Calu3 (cell line): ENCODE data around the gene SLC5A10. TPM values are rescaled to one million over a fixed set of nuclear protein-coding genes. Genes with fewer than 3 reads are reported as not detected.
A peak's percentile ranks its signal among the peaks of the same experiment; 100 is the strongest.

ENCODE experiments used
- BruUV-seq: library from RNA; stranded (reverse); fragments of 400-500 nt; replicated peaks from 2 replicates; lab custom pipeline; 2021; lab: Mats Ljungman, UMichigan
- CTCF ChIA-PET: fragments of 300-600 bp; sonication (Branson Sonifier 250); formaldehyde crosslinking; loops from one replicate; lab custom pipeline; 2022; ENCODE audit warnings: antibody characterized with exemption; lab: Charles Lee
- DNase-seq: peaks from one replicate; pipeline ENCODE4 v3.0.0; 2022
- H3K27ac Mint-ChIP-seq: one replicate; pipeline ENCODE4 v1.8.0; 2022; ENCODE audit warnings: mixed read lengths; ENCODE audit not compliant: unreplicated experiment
- H3K27me3 Mint-ChIP-seq: one replicate; pipeline ENCODE4 v1.8.0; 2022; ENCODE audit warnings: mixed read lengths; ENCODE audit not compliant: unreplicated experiment
- H3K36me3 Mint-ChIP-seq: one replicate; pipeline ENCODE4 v1.8.0; 2022; ENCODE audit warnings: mild to moderate bottlenecking, moderate library complexity, mixed read lengths; ENCODE audit not compliant: insufficient read depth, unreplicated experiment
- H3K4me1 Mint-ChIP-seq: one replicate; pipeline ENCODE4 v1.8.0; 2022; ENCODE audit warnings: mild to moderate bottlenecking, low read depth, mixed read lengths; ENCODE audit not compliant: unreplicated experiment
- H3K4me3 Mint-ChIP-seq: one replicate; pipeline ENCODE4 v1.8.0; 2022; ENCODE audit warnings: mild to moderate bottlenecking, low read depth, moderate library complexity, mixed read lengths; ENCODE audit not compliant: unreplicated experiment
- H3K9me3 Mint-ChIP-seq: one replicate; pipeline ENCODE4 v1.8.0; 2022; ENCODE audit warnings: low read depth, mixed read lengths; ENCODE audit not compliant: unreplicated experiment
- intact Hi-C: fragments of 100-400 bp; cut with micrococcal nuclease; formaldehyde crosslinking; loops from one replicate; pipeline ENCODE4 v1.10.0; 2022; ENCODE audit not compliant: unreplicated experiment
- total RNA-seq: library from RNA; stranded (reverse); gene quantifications from 2 replicates; pipeline ENCODE4 v1.2.3, GENCODE V29; 2022
- TF ChIP-seq, protein P1 (sequence below): fragments of 200-600 bp; IDR thresholded peaks from one replicate; pipeline ENCODE4 v1.8.0; 2022; ENCODE audit warnings: antibody characterized with exemption; ENCODE audit not compliant: unreplicated experiment

The SLC5A10 gene
- total RNA-seq, 1 experiment from 2014 or later: not detected

DNA sequence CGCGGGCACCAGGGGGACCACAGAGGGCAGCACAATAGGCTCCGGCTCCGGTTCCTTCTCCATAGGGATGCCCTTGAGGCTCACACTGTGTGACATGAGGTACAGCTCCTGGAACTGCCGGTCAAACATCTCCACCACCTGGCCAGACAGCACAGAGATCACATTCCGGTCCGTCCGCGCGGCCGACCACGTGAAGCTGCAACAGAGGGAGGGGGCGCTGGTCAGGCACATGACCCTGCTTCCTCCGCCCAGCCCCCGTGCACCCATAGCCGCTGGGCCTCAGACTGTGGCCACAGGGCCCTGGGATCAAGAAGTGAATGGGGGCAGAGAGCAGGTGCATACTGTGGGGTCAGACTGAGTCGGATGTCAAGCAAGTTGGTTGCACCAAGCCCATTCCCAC is 26.7 kb downstream of the SLC5A10 start:
- no peaks in the 10 kb centered on the region for H3K9me3 Mint-ChIP-seq
- CTCF ChIA-PET: no interaction called here
- H3K27me3 Mint-ChIP-seq: no peaks in the 10 kb centered on the region
- no peak for DNase-seq
- no TSS peak for BruUV-seq
- intact Hi-C loops: no loop called here
- no peak overlapping the region for H3K27ac Mint-ChIP-seq
- H3K36me3 Mint-ChIP-seq: peaks cover 28% of the 10 kb centered on the region
- no peak overlapping the region for H3K4me3 Mint-ChIP-seq
- peaks cover 8% of the 10 kb centered on the region for H3K4me1 Mint-ChIP-seq
- TF ChIP-seq, protein P1, sequence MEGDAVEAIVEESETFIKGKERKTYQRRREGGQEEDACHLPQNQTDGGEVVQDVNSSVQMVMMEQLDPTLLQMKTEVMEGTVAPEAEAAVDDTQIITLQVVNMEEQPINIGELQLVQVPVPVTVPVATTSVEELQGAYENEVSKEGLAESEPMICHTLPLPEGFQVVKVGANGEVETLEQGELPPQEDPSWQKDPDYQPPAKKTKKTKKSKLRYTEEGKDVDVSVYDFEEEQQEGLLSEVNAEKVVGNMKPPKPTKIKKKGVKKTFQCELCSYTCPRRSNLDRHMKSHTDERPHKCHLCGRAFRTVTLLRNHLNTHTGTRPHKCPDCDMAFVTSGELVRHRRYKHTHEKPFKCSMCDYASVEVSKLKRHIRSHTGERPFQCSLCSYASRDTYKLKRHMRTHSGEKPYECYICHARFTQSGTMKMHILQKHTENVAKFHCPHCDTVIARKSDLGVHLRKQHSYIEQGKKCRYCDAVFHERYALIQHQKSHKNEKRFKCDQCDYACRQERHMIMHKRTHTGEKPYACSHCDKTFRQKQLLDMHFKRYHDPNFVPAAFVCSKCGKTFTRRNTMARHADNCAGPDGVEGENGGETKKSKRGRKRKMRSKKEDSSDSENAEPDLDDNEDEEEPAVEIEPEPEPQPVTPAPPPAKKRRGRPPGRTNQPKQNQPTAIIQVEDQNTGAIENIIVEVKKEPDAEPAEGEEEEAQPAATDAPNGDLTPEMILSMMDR: no peak

DNA sequence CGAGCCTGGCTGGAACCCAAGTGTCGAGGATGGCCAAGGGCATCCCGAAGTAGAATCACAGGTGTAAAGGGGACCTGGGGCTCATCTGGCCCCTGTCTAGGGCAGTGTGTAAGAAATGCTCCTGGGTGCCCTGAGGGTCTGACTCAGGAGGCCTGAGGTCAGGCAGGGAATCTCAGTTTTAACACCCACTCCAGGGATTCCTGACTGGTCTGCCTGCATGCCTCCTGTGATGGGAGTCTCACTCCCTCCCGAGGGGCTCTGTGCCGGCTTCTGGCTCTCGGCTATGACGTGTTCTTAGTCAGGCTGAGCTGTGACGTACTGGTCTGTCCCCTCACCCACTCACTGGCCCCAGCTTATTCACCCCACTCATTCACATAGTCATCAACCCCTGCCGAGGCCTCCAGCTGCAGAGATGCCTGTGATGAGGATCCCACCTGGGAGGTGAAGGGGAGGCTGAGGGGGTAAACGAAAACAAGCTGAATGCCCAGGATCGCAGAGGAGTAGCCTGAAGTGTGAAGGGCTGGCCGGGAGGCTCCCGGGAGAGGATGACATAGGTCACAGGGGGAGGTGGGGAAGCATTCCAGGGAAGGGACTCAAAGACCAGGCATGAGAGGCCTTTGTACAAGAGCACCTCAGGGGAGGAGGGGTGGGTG is 28.8 kb downstream of the SLC5A10 start:
- intact Hi-C loops: no loop called here
- Mint-ChIP-seq H3K36me3 (peaks cover 28% of the 10 kb centered on the region), H3K27ac (peak overlapping the region; percentile 91), H3K27me3 (no peaks in the 10 kb centered on the region), H3K4me3 (no peak overlapping the region), H3K9me3 (no peaks in the 10 kb centered on the region), H3K4me1 (peaks cover 8% of the 10 kb centered on the region)
- no peak for DNase-seq
- no TSS peak for BruUV-seq
- CTCF ChIA-PET: no interaction called here
- TF ChIP-seq, protein P1: no peak

DNA sequence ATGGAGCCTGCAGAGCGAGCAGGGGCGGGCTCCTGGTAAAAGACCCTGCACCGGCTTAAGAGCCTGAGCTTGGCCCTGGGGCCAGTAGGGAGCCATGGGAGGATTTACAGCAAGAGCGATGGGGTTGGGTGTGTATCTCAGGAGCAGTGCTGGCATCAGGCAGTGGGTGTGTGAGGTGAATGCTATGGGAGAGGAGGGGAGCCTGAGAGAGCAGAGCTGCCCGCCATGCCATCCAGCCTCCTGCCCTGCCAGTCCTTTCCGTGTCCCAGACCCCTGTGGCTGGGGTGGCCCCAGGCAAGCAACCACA is 29.3 kb downstream of the SLC5A10 start:
- intact Hi-C loops: no loop called here
- CTCF ChIA-PET: no interaction called here
- TF ChIP-seq, protein P1: no peak

GRCh38 chr17:18981642-18982424 is 29.9 kb downstream of the SLC5A10 start:
- Mint-ChIP-seq H3K4me3 (peak overlapping the region; percentile 44), H3K27me3 (no peaks in the 10 kb centered on the region), H3K27ac (peak overlapping the region; percentile 91), H3K4me1 (peaks cover 8% of the 10 kb centered on the region), H3K36me3 (peaks cover 32% of the 10 kb centered on the region), H3K9me3 (no peaks in the 10 kb centered on the region)
- DNase-seq: peak; percentile 70
- CTCF ChIA-PET: no interaction called here
- BruUV-seq: no TSS peak
- intact Hi-C loops: no loop called here
- TF ChIP-seq, protein P1: no peak

More for the DNA sequence above, 29.3 kb downstream of the SLC5A10 start:
- no TSS peak for BruUV-seq
- H3K36me3 Mint-ChIP-seq: peaks cover 32% of the 10 kb centered on the region
- H3K4me1 Mint-ChIP-seq: peaks cover 8% of the 10 kb centered on the region
- H3K27ac Mint-ChIP-seq: peak overlapping the region; percentile 91
- H3K27me3 Mint-ChIP-seq: no peaks in the 10 kb centered on the region
- H3K9me3 Mint-ChIP-seq: no peaks in the 10 kb centered on the region
- no peak for DNase-seq
- no peak overlapping the region for H3K4me3 Mint-ChIP-seq
